ENCODE data around the gene GPR42.
A peak's percentile ranks its signal among the peaks of the same experiment; 100 is the strongest.
"Not testable (repeated sequence)": the region's sequence is repeated elsewhere in the genome, so short reads cannot be mapped to it uniquely, and the experiment has no call there.

Gene GPR42

GRCh38 chr19:35351411-35352176 is 19.3 kb upstream of the GPR42 start:
- Mint-ChIP-seq H3K27ac (no peak overlapping the region), H3K27me3 (peaks cover 75% of the 10 kb centered on the region), H3K4me1 (peaks cover 28% of the 10 kb centered on the region), H3K36me3 (no peaks in the 10 kb centered on the region), H3K9me3 (no peaks in the 10 kb centered on the region), H3K4me3 (no peak overlapping the region)
- CTCF ChIA-PET: interaction anchor here (1.1 to 7.0 kb wide), 5 partner anchors 13 to 143 kb away, joined by 3 to 95 read pairs (median 24); no protein-coding TSS in a partner anchor
- peak; percentile 18 for DNase-seq

- DNase-seq: no peak
- no peaks in the 10 kb centered on the region for H3K9me3 Mint-ChIP-seq
- peaks cover 70% of the 10 kb centered on the region for H3K27me3 Mint-ChIP-seq
- no peaks in the 10 kb centered on the region for H3K36me3 Mint-ChIP-seq
- no peak overlapping the region for H3K27ac Mint-ChIP-seq
- no peak overlapping the region for H3K4me3 Mint-ChIP-seq
- peaks cover 23% of the 10 kb centered on the region for H3K4me1 Mint-ChIP-seq
- CTCF ChIA-PET: interaction anchor here (1.1 to 7.0 kb wide), 8 partner anchors 12 to 156 kb away, joined by 3 to 95 read pairs (median 8); no protein-coding TSS in a partner anchor
These were observed 18.8 kb upstream of the GPR42 start for GRCh38 chr19:35352177-35352447.

GRCh38 chr19:35352448-35353304 is 18.2 kb upstream of the GPR42 start:
- H3K27ac Mint-ChIP-seq: no peak overlapping the region
- H3K27me3 Mint-ChIP-seq: peaks cover 64% of the 10 kb centered on the region
- peaks cover 19% of the 10 kb centered on the region for H3K4me1 Mint-ChIP-seq
- peak; percentile 77 for DNase-seq
- no peaks in the 10 kb centered on the region for H3K36me3 Mint-ChIP-seq
- CTCF ChIA-PET: interaction anchor here (0.7 to 7.0 kb wide), 17 partner anchors 8 to 157 kb away, joined by 3 to 95 read pairs (median 6); partner anchors contain the start of gene KRTDAP
- H3K9me3 Mint-ChIP-seq: no peaks in the 10 kb centered on the region
- no peak overlapping the region for H3K4me3 Mint-ChIP-seq

GRCh38 chr19:35353635-35354034 is 17.2 kb upstream of the GPR42 start:
- no peak for DNase-seq
- Mint-ChIP-seq H3K4me1 (peaks cover 19% of the 10 kb centered on the region), H3K36me3 (no peaks in the 10 kb centered on the region), H3K27me3 (peaks cover 55% of the 10 kb centered on the region), H3K4me3 (no peak overlapping the region), H3K9me3 (no peaks in the 10 kb centered on the region), H3K27ac (no peak overlapping the region)
- CTCF ChIA-PET: interaction anchor here (1.2 to 7.0 kb wide), 14 partner anchors 8 to 157 kb away, joined by 3 to 95 read pairs (median 8); partner anchors contain the start of gene KRTDAP

GRCh38 chr19:35354898-35355297 is 16.0 kb upstream of the GPR42 start:
- DNase-seq: no peak
- no peaks in the 10 kb centered on the region for H3K9me3 Mint-ChIP-seq
- H3K4me1 Mint-ChIP-seq: peaks cover 15% of the 10 kb centered on the region
- CTCF ChIA-PET: interaction anchor here (1.4 to 7.0 kb wide), 4 partner anchors 108 to 140 kb away, joined by 3 to 95 read pairs (median 42); no protein-coding TSS in a partner anchor
- no peak overlapping the region for H3K27ac Mint-ChIP-seq
- no peaks in the 10 kb centered on the region for H3K36me3 Mint-ChIP-seq
- no peak overlapping the region for H3K4me3 Mint-ChIP-seq
- H3K27me3 Mint-ChIP-seq: peaks cover 42% of the 10 kb centered on the region

GRCh38 chr19:35355791-35356460 is 14.9 kb upstream of the GPR42 start:
- peaks cover 15% of the 10 kb centered on the region for H3K4me1 Mint-ChIP-seq
- H3K27ac Mint-ChIP-seq: no peak overlapping the region
- no peak for DNase-seq
- CTCF ChIA-PET: interaction anchor here (1.4 to 7.0 kb wide), 3 partner anchors 112 to 139 kb away, joined by 3 to 95 read pairs (median 59); no protein-coding TSS in a partner anchor
- H3K27me3 Mint-ChIP-seq: peaks cover 32% of the 10 kb centered on the region
- no peaks in the 10 kb centered on the region for H3K36me3 Mint-ChIP-seq
- no peaks in the 10 kb centered on the region for H3K9me3 Mint-ChIP-seq
- H3K4me3 Mint-ChIP-seq: no peak overlapping the region

- CTCF ChIA-PET: interaction anchor here (0.9 to 7.0 kb wide), 6 partner anchors 9 to 139 kb away, joined by 3 to 95 read pairs (median 4); partner anchors contain the start of gene FFAR1
- no peak for DNase-seq
- Mint-ChIP-seq H3K36me3 (no peaks in the 10 kb centered on the region), H3K9me3 (no peaks in the 10 kb centered on the region), H3K27ac (no peak within 1 kb of the TSS), H3K4me3 (no peak within 1 kb of the TSS), H3K27me3 (peaks cover 34% of the 10 kb centered on the region), H3K4me1 (peaks cover 10% of the 10 kb centered on the region)
These were observed 12.8 kb upstream of the GPR42 start, which contains the start of gene FFAR3 for GRCh38 chr19:35357867-35358573. TSS of gene FFAR3 (plus strand) at chr19:35358460. CDS start at chr19:35358891, 431 bp downstream.

GRCh38 chr19:35358834-35359233 is 12.0 kb upstream of the GPR42 start:
- not testable (repeated sequence) for H3K9me3 Mint-ChIP-seq, H3K4me3 Mint-ChIP-seq, H3K4me1 Mint-ChIP-seq, H3K36me3 Mint-ChIP-seq, DNase-seq, H3K27ac Mint-ChIP-seq
- CTCF ChIA-PET: interaction anchor here (1.3 kb wide), 1 partner anchor 138 kb away, joined by 3 read pairs; no protein-coding TSS in a partner anchor
- peaks cover 42% of the 10 kb centered on the region for H3K27me3 Mint-ChIP-seq

- H3K4me3 Mint-ChIP-seq, H3K27ac Mint-ChIP-seq, CTCF ChIA-PET, H3K9me3 Mint-ChIP-seq, H3K36me3 Mint-ChIP-seq, H3K4me1 Mint-ChIP-seq, DNase-seq: not testable (repeated sequence)
- peaks cover 43% of the 10 kb centered on the region for H3K27me3 Mint-ChIP-seq
These were observed 11.5 kb upstream of the GPR42 start for GRCh38 chr19:35359395-35359794.

GRCh38 chr19:35360081-35360480 is 10.8 kb upstream of the GPR42 start:
- H3K27ac Mint-ChIP-seq, CTCF ChIA-PET, H3K4me3 Mint-ChIP-seq, DNase-seq, H3K4me1 Mint-ChIP-seq, H3K9me3 Mint-ChIP-seq, H3K36me3 Mint-ChIP-seq: not testable (repeated sequence)
- peaks cover 40% of the 10 kb centered on the region for H3K27me3 Mint-ChIP-seq

DNA sequence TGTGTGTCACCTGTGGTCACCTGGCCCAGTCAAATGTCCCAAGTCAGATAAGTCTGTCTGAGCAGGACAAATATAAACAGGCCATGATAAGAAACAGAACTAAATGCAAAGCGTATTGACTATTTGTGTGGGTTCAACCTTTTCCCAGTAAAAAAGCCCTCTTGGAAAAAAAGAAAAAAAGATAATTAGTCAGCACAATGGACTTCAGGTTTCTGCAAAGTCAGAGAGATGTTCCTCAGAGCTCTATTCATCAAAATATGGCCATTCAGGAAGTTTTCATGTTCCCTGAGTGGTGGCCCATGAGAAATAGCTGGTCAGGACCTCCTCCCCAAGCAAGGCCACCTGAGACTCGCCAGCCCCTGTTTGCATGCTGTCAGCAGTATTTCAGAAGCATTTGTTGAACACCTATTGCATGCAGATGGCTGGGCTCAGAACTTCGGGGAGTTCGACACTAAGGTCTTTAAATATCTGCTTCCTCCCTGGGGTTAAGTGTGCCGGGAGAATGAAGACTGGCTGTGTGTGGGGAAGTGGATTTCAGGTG is 9.9 kb upstream of the GPR42 start:
- Mint-ChIP-seq H3K4me1 (peaks cover 9% of the 10 kb centered on the region), H3K9me3 (no peaks in the 10 kb centered on the region), H3K27me3 (peaks cover 35% of the 10 kb centered on the region), H3K27ac (no peak overlapping the region), H3K4me3 (no peak overlapping the region), H3K36me3 (no peaks in the 10 kb centered on the region)
- CTCF ChIA-PET: interaction anchor here (1.4 to 1.8 kb wide), 2 partner anchors 8 to 16 kb away, joined by 3 to 10 read pairs; no protein-coding TSS in a partner anchor
- DNase-seq: no peak

GRCh38 chr19:35362261-35363000 is 8.4 kb upstream of the GPR42 start:
- Mint-ChIP-seq H3K4me1 (peaks cover 9% of the 10 kb centered on the region), H3K4me3 (no peak overlapping the region), H3K27ac (no peak overlapping the region), H3K9me3 (no peaks in the 10 kb centered on the region), H3K36me3 (no peaks in the 10 kb centered on the region), H3K27me3 (peaks cover 36% of the 10 kb centered on the region)
- CTCF ChIA-PET: interaction anchor here (1.0 to 1.8 kb wide), 3 partner anchors 9 to 100 kb away, joined by 3 to 10 read pairs (median 3); no protein-coding TSS in a partner anchor
- no peak for DNase-seq
